IMR-90 (cell line): ENCODE results near the gene BST1. TPM values are rescaled to one million over a fixed set of nuclear protein-coding genes. Genes with fewer than 3 reads are reported as not detected.

Experiments
- ATAC-seq: fragments of 200-7000 bp; cut with Tn5 transposase; 2 replicates; pipeline ENCODE4 v1.9.1; 2020; ENCODE audit warnings: low read depth, mild to moderate bottlenecking, moderate library complexity
- BruUV-seq: library from RNA; stranded (reverse); fragments of 400-500 nt; replicated peaks from 2 replicates; lab custom pipeline; 2021; lab: Mats Ljungman, UMichigan
- CTCF ChIA-PET: fragments of 300-600 bp; formaldehyde crosslinking; extraction: SDS; loops from one replicate; lab custom pipeline; 2021; ENCODE audit warnings: antibody characterized with exemption; lab: Yijun Ruan, JAX
- POLR2A ChIA-PET: fragments of 300-600 bp; sonication (Branson Sonifier 250); formaldehyde crosslinking; loops from one replicate; lab custom pipeline; 2022; ENCODE audit warnings: antibody characterized with exemption; ENCODE audit not compliant: unreplicated experiment; lab: Charles Lee
- DNase-seq: peaks from one replicate; pipeline ENCODE4 v3.0.0; 2013
- H2AFZ ChIP-seq: replicated peaks from 2 replicates; pipeline ENCODE3; 2013; ENCODE audit warnings: low read length, mild to moderate bottlenecking; ENCODE audit not compliant: poor library complexity
- H2AK5ac ChIP-seq: 2 replicates; pipeline ENCODE4 v1.6.1; 2013; ENCODE audit warnings: low read depth, low read length, inconsistent platforms
- H2AK9ac ChIP-seq: replicated peaks from 2 replicates; pipeline ENCODE3; 2013; ENCODE audit warnings: mild to moderate bottlenecking, low read depth, low read length, moderate library complexity; ENCODE audit not compliant: poor library complexity
- H2BK120ac ChIP-seq: 2 replicates; pipeline ENCODE4 v1.6.1; 2013; ENCODE audit warnings: low read depth, low read length, inconsistent platforms
- H2BK15ac ChIP-seq: 3 replicates; pipeline ENCODE4 v1.6.1; 2013; ENCODE audit warnings: low read depth, low read length, inconsistent platforms
- H2BK20ac ChIP-seq: 2 replicates; pipeline ENCODE4 v1.6.1; 2013; ENCODE audit warnings: low read depth, mild to moderate bottlenecking, inconsistent platforms, low read length, moderate library complexity
- H2BK5ac ChIP-seq: 2 replicates; pipeline ENCODE4 v1.6.1; 2013; ENCODE audit warnings: mild to moderate bottlenecking, low read depth, low read length, inconsistent platforms; ENCODE audit not compliant: poor library complexity, severe bottlenecking
- H3K14ac ChIP-seq: replicated peaks from 2 replicates; pipeline ENCODE4 v1.6.1; 2013; ENCODE audit warnings: low read depth, low read length, inconsistent platforms
- H3K18ac ChIP-seq: 2 replicates; pipeline ENCODE4 v1.6.1; 2013; ENCODE audit warnings: low read depth, low read length, control low read depth
- H3K23ac ChIP-seq: 2 replicates; pipeline ENCODE4 v1.6.1; 2013; ENCODE audit warnings: low read depth, low read length, inconsistent platforms
- H3K27ac ChIP-seq: 2 replicates; pipeline ENCODE4 v1.5.1; 2013; ENCODE audit warnings: mild to moderate bottlenecking, control low read depth, low read length; ENCODE audit not compliant: insufficient read depth
- H3K27me3 ChIP-seq: 2 replicates; pipeline ENCODE4 v1.6.1; 2013; ENCODE audit warnings: low read length; ENCODE audit not compliant: control insufficient read depth, insufficient read depth
- H3K36me3 ChIP-seq: 2 replicates; pipeline ENCODE4 v1.6.1; 2013; ENCODE audit warnings: low read length, mixed read lengths; ENCODE audit not compliant: control insufficient read depth, insufficient read depth
- H3K4ac ChIP-seq: 2 replicates; pipeline ENCODE4 v1.6.1; 2013; ENCODE audit warnings: low read depth, low read length, inconsistent platforms
- H3K4me1 ChIP-seq: 2 replicates; pipeline ENCODE4 v1.6.1; 2013; ENCODE audit warnings: low read length, mixed read lengths; ENCODE audit not compliant: control insufficient read depth, insufficient read depth
- H3K4me2 ChIP-seq: 2 replicates; pipeline ENCODE4 v1.6.1; 2013; ENCODE audit warnings: low read depth, mild to moderate bottlenecking, control low read depth, low read length, moderate library complexity
- H3K4me3 ChIP-seq: 2 replicates; pipeline ENCODE4 v1.5.1; 2013; ENCODE audit warnings: low read depth, mild to moderate bottlenecking, control low read depth, low read length, moderate library complexity; ENCODE audit not compliant: insufficient read depth
- H3K56ac ChIP-seq: 2 replicates; pipeline ENCODE4 v1.6.1; 2013; ENCODE audit warnings: low read length, inconsistent platforms; ENCODE audit not compliant: insufficient read depth; ENCODE audit errors: extremely low read depth
- H3K79me1 ChIP-seq, 2 experiments: 2 replicates each; pipeline ENCODE4 v1.6.1; 2013; ENCODE audit warnings: low read length in 2 of 2, inconsistent platforms in 1 of 2, low read depth in 1 of 2
- H3K9ac ChIP-seq: 2 replicates; pipeline ENCODE4 v1.6.1; 2013; ENCODE audit warnings: low read depth, low read length, control low read depth
- H3K9me1 ChIP-seq: 2 replicates; pipeline ENCODE4 v1.6.1; 2013; ENCODE audit warnings: low read length, inconsistent platforms; ENCODE audit not compliant: insufficient read depth
- H3K9me3 ChIP-seq: 2 replicates; pipeline ENCODE4 v1.6.1; 2013; ENCODE audit warnings: low read length; ENCODE audit not compliant: control insufficient read depth, insufficient read depth
- H4K20me1 ChIP-seq: 2 replicates; pipeline ENCODE4 v1.6.1; 2013; ENCODE audit warnings: low read length, inconsistent platforms; ENCODE audit not compliant: insufficient read depth
- H4K5ac ChIP-seq: 2 replicates; pipeline ENCODE4 v1.6.1; 2013; ENCODE audit warnings: mild to moderate bottlenecking, low read depth, low read length, control low read depth
- H4K8ac ChIP-seq, 2 experiments: 2 replicates each; pipeline ENCODE4 v1.6.1; 2013; ENCODE audit warnings: low read depth in 2 of 2, low read length in 2 of 2, control low read depth in 1 of 2, inconsistent platforms in 1 of 2
- H4K91ac ChIP-seq: 2 replicates; pipeline ENCODE4 v1.6.1; 2013; ENCODE audit warnings: low read depth, low read length, inconsistent platforms; ENCODE audit not compliant: insufficient read depth
- CHD1 ChIP-seq: IDR thresholded peaks from 2 replicates; pipeline ENCODE4 v1.6.1; 2012; ENCODE audit warnings: low read depth, low read length, improper control_type of control experiment
- FOS ChIP-seq: fragments of 150-350 bp; IDR thresholded peaks from 2 replicates; pipeline ENCODE4 v1.6.1; 2016; ENCODE audit warnings: low read depth, low read length
- POLR2A ChIP-seq: IDR thresholded peaks from 2 replicates; pipeline ENCODE4 v1.6.1; 2012; ENCODE audit warnings: mild to moderate bottlenecking, low read depth, low read length
- RCOR1 ChIP-seq: IDR thresholded peaks from 2 replicates; pipeline ENCODE4 v1.6.1; 2012; ENCODE audit warnings: mild to moderate bottlenecking, low read length, improper control_type of control experiment; ENCODE audit not compliant: insufficient replicate concordance
- WGBS, 2 experiments: methylation state at CpG; one replicate each; pipeline versions ENCODE4 v1.1.5 to v1.1.7; 2013; ENCODE audit warnings: missing lambda C conversion rate in 2 of 2; ENCODE audit not compliant: insufficient read length in 1 of 2; ENCODE audit errors: extremely low coverage in 2 of 2; 5-methylcytosine and 5-hydroxymethylcytosine counted together
- dilution Hi-C: fragments of 300-500 bp; cut with HindIII; formaldehyde crosslinking; loops from one replicate; pipeline ENCODE4 v1.14.3; 2018; ENCODE audit warnings: low sequenced_read_pairs; ENCODE audit not compliant: unreplicated experiment
- in situ Hi-C: fragments of 300-500 bp; cut with MboI; formaldehyde crosslinking; loops from 3 replicates; pipeline ENCODE4 v1.14.3; 2019; ENCODE audit warnings: low sequenced_read_pairs, inconsistent platforms, mixed read lengths
- intact Hi-C: fragments of 100-400 bp; cut with micrococcal nuclease; formaldehyde crosslinking; loops from 2 replicates; pipeline ENCODE4 v1.10.0; 2022
- polyA plus RNA-seq, 3 experiments: library from polyadenylated mRNA; depleted of rRNA; stranded (reverse); fragments of >200 nt; gene quantifications; 2 replicates each; pipeline ENCODE4 v1.2.3, GENCODE V29; 2012; ENCODE audit warnings: low replicate concordance in 1 of 3
- total RNA-seq: library from RNA; depleted of rRNA; stranded (reverse); fragments of >200 nt; gene quantifications from 2 replicates; pipeline ENCODE4 v1.2.3, GENCODE V29; 2012
- TF ChIP-seq, protein P1 (sequence below): conservative IDR thresholded peaks from 2 replicates; pipeline ENCODE4 v1.5.1; 2012; ENCODE audit warnings: mild to moderate bottlenecking, low read depth, low read length, improper control_type of control experiment
- TF ChIP-seq, protein P2 (sequence below): fragments of 150-350 bp; IDR thresholded peaks from 2 replicates; pipeline ENCODE4 v1.6.1; 2016; ENCODE audit warnings: low read depth, mild to moderate bottlenecking, low read length, moderate library complexity, borderline replicate concordance

The BST1 gene
- total and polyA plus RNA-seq, 2 of the 4 experiments (the other 2 are of a cell fraction): 6.6 to 11.1 TPM

DNA sequence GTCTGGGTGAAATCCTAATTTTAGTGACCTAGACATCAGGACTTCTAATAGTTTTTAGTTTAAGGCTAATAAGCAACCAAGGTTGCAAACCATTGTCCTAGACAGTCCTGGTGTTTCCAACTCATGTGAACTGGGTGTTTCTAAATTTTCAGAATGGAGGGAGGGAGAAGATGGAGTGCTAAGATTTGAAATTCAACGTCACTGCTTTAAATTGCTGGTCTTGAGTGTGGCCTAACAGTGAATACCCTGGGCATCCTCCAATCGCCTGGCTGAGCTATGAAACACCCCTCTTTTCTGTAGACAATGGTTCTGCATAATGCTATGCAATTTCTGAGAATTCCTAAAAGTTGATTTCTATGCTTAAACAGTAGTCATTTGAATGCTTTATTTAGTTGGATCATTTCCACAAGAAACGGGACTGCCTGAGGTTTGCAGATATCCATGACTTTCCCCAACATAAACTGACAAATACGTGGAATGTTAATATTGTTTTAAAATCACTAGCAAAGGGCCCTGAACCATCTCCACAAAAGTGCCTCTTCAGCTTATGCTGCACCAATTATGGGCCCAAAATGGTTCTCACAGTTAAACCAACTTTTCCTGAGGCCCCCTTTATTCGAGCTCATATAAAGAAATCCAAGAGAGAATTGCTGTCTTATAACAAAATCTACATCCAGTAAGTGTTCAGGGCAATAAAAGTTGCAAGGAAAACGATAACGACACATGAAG is 48.8 kb upstream of the BST1 start:
- Histone ChIP-seq H3K9me1 (no peaks in the 10 kb centered on the region), H3K4me3 (peak overlapping the region; percentile 96), H3K4ac (peak overlapping the region; percentile 34), H2BK15ac (0 out of 3 replicates have a peak overlapping the region, but pooled peaks have one; percentile 1), H2BK5ac (peak overlapping the region; percentile 99), H4K91ac (peak overlapping the region; percentile 13; the same call in 1 of the 2 replicates), H4K20me1 (peaks cover 22% of the 10 kb centered on the region; the same call in 1 of the 2 replicates), H3K27ac (peak overlapping the region; percentile 97), H2BK20ac (no peak overlapping the region), H2AK5ac (0 out of 2 replicates have a peak overlapping the region, but pooled peaks have one; percentile 18), H3K4me1 (peaks cover 12% of the 10 kb centered on the region), H3K9ac (peak overlapping the region; percentile 98), H4K8ac (peak overlapping the region; percentile 11 to 62; a peak in 3 of 4 replicates), H3K79me1 (peaks cover 7 to 25% of the 10 kb centered on the region in 2 experiments; a peak in 3 of 4 replicates), H4K5ac (peak overlapping the region; percentile 10; the same call in 1 of the 2 replicates), H3K23ac (peak overlapping the region; percentile 87; the same call in 1 of the 2 replicates), H3K36me3 (no peaks in the 10 kb centered on the region), H3K9me3 (no peaks in the 10 kb centered on the region), H2AFZ (no peak overlapping the region), H2AK9ac (no peak overlapping the region), H3K4me2 (peak overlapping the region; percentile 93), H2BK120ac (no peak overlapping the region), H3K56ac (peak overlapping the region; percentile 64), H3K14ac (peak overlapping the region; percentile 62), H3K27me3 (no peaks in the 10 kb centered on the region), H3K18ac (peak overlapping the region; percentile 51)
- DNase-seq: peak; percentile 65
- no CpG with 5 or more reads among the region's 7 CpGs for WGBS, 2 experiments
- in situ Hi-C loops (no loop called here), intact Hi-C loops (loop anchor here (2.0 to 5.0 kb wide), 3 partner anchors 27 to 417 kb away; partner anchors contain the start of gene FAM200B), dilution Hi-C loops (no loop called here)
- ATAC-seq: peak; percentile 21
- ChIA-PET POLR2A (no interaction called here), CTCF (interaction anchor here (0.5 to 1.6 kb wide), 4 partner anchors 10 to 1818 kb away, joined by 3 to 4 read pairs (median 3); no protein-coding TSS in a partner anchor)
- no peak for TF ChIP-seq FOS
- TF ChIP-seq, protein P1, sequence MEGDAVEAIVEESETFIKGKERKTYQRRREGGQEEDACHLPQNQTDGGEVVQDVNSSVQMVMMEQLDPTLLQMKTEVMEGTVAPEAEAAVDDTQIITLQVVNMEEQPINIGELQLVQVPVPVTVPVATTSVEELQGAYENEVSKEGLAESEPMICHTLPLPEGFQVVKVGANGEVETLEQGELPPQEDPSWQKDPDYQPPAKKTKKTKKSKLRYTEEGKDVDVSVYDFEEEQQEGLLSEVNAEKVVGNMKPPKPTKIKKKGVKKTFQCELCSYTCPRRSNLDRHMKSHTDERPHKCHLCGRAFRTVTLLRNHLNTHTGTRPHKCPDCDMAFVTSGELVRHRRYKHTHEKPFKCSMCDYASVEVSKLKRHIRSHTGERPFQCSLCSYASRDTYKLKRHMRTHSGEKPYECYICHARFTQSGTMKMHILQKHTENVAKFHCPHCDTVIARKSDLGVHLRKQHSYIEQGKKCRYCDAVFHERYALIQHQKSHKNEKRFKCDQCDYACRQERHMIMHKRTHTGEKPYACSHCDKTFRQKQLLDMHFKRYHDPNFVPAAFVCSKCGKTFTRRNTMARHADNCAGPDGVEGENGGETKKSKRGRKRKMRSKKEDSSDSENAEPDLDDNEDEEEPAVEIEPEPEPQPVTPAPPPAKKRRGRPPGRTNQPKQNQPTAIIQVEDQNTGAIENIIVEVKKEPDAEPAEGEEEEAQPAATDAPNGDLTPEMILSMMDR: no peak
- no peak for TF ChIP-seq RCOR1
- no peak for TF ChIP-seq CHD1
- TF ChIP-seq, protein P2, sequence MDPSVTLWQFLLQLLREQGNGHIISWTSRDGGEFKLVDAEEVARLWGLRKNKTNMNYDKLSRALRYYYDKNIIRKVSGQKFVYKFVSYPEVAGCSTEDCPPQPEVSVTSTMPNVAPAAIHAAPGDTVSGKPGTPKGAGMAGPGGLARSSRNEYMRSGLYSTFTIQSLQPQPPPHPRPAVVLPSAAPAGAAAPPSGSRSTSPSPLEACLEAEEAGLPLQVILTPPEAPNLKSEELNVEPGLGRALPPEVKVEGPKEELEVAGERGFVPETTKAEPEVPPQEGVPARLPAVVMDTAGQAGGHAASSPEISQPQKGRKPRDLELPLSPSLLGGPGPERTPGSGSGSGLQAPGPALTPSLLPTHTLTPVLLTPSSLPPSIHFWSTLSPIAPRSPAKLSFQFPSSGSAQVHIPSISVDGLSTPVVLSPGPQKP: no peak
- TF ChIP-seq POLR2A: no peak; the same call in 1 of the 2 replicates
- TSS peak; percentile 14 for BruUV-seq
